Central memory CD4-positive, alpha-beta T cell (primary cell): ENCODE data around the gene RALBP1.

Experiments used
- DNase-seq: peaks from one replicate; pipeline ENCODE4 v3.0.0; 2022

RALBP1 gene

DNA sequence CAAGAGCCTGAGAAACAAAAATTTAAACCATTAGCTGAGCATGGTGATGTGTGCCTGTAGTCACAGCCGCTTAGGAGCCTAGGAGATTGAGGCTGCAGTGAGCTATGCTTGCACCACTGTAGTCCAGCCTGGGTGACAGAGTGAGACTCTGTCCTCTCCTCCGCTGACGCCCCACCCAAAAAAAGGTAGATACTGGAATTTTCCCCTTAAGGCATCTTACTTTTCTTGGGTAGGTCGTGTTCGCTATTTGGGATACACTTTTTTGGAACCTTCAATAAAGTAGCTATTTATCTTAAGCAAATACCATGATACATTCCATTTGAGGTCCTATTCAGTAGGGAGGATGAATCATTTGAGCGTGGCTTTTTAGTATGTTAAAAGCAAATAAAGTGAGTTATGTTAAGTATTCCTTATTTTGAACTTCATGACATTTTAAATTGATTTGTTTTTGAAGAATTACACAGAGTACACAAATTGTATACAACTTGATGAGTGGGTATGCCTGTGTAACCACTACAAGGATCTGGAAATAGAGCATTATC lies 38.7 kb downstream of the RALBP1 start:
- DNase-seq, result no peak

DNA sequence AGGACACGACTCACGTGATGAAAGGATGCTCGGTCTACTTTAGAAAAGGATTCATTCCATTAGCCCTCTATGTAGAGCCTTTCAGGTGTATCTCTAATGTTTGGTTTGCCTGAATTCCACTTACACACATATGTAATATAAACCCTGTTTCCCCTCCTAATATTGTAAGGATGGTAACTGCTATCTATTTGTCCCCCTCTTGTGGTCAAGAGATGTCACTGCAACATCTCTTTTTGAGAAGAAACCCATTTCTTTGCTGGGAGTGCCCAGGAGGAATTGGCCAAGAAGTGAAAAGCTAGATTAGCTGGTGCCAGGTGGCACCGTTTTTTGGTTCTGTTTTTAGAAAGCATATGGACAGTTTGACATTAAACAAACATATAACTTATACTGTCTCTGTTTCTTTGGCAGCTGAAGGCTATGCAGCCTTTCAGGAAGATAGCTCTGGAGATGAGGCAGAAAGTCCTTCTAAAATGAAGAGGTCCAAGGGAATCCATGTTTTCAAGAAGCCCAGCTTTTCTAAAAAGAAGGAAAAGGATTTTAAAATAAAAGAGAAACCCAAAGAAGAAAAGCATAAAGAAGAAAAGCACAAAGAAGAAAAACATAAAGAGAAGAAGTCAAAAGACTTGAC lies 41.2 kb downstream of the RALBP1 start:
- peak; percentile 31 for DNase-seq

DNA sequence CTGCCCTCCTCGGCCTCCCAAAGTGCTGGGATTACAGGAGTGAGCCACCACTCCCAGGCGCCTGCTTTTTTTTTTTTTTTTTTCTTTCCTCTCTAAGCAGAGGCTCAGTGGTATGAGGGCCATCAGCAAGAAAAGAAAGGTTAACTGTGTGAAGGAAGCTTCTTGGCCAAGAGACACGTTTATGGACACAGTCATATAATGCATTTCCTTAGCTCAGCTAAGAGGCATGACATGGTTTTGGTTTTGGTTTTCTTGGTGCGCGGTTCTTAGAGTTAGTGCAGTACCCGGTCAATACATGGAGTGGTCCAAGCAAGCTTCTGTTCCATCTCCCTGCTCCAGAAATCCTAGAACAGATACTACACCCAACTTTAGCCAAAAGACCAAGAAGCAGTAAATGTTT lies 42.6 kb downstream of the RALBP1 start:
- no peak for DNase-seq

DNA sequence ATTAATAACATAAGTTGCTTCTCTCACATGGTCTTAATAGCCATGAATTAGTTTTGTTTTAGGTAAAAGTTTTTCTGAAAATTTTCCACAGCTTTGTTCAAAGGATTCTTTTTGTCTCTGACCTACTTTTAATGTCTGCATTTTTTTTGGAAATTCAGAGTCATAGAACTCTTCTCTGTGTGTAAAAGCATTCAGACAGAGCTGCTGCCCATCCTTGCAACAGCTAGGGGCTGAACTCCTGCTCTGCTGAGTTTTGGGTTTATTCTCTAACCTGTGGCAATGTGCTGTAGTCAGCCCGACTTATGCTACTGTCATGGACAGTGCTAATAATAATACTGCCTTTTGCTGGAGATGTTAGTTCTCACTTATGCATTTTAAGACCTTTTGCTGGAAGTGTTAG lies 44.1 kb downstream of the RALBP1 start:
- no peak for DNase-seq

DNA sequence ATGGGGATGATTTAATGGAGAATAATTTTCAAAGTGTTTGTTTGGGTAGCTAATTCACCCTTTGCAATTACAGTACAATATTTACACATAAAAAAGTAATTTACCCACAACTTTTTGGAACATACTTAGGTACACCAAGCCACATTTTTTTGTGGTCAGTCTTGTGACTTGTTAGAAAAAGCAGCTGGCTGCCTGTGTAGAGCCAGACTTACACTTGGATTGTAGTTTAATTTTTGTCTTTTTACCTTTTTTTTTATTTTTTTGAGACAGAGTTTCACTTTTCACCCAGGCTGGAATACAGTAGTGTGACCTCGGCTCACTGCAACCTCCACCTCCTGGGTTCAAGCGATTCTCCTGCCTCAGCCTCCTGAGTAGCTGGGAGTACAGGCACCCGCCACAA lies 45.4 kb downstream of the RALBP1 start:
- DNase-seq, result no peak

DNA sequence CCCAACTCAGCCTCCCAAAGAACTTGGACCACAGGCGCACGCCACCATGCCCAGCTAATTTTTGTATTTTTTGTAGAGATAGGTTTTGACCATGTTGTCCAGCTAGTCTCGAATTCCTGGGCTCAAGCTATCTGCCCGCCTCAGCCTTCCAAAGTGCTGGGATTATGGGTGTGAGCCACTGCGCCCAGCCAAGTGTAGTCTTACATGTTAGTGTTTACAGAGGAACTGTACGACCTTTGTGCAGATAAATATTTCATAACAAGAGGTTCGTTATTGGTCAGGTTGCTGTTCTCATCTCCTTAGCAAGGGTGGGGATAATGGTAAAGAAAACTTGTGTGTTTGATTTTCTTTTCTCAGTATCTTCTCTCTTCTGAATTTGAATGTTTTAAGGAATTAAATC lies 46.5 kb downstream of the RALBP1 start:
- DNase-seq, result no peak

DNA sequence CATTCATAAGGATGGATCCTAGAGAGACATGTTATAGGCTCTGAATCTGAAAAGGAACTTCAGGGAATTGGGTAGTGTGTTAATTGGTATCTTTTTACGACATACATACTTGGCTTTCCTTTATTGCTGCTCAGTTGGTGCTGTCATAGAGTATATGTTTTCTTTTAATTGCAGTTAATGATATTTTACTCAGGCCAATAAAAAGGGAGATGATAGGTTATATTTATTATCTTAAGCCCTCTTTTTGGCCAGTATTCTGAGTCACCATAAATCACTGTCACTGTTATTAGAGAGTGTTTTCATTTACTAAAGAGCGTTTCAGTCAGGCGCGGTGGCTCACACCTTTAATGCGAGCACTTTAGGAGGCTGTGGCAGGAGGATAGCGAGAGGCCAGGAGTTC lies 47.6 kb downstream of the RALBP1 start:
- no peak for DNase-seq

DNA sequence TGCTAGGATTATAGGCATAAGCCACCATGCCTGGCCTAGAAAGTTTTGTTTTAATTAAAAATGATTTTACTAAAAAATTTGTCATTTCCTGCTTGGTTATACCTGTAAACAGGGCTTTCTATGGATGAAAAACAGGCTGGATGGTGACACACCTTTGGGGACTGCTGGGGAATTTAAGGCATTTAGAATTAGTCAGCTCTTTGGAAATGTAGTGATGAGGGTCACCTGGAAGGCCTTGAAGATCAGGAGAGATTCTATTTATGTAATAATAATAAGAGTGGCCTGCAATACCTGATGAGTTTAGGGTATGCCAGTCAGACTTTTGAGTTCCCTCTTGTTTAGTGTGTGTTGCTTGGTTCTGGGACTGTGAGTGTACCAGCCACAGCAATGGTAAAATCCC lies 51.1 kb downstream of the RALBP1 start:
- DNase-seq, result no peak

DNA sequence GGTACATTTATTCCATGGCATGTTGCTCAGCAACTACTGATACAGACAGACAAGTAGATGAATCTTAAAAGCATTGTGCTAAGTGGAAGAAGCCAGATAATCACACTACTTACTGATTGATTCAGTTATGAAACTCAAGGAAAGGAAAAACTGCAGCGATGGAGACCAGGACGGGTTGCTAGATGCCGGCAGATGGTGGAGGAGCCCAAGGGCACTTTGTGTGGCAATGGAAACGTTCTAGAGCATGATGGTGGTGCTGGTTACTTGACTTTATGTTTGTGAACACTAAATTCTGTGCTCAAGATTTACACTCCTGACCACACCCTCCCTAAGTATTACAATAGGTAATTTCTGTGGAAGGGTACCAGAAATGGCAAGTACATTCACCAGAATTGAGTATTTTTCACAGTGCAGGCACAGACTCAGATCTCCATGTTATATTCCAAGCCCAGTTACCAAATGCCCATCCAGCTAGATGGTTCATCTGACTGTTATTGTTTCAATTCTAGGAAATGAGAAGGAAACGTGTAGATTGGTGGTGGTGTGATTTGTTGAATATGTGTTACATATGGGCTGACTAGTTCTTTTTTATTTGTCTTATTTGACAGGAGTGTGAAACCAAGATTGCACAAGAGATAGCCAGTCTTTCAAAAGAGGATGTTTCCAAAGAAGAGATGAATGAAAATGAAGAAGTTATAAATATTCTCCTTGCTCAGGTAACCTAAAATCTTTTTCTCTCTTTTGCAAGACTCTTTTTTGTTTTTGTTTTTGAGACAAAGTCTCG lies 55.1 kb downstream of the RALBP1 start:
- DNase-seq, result no peak

DNA sequence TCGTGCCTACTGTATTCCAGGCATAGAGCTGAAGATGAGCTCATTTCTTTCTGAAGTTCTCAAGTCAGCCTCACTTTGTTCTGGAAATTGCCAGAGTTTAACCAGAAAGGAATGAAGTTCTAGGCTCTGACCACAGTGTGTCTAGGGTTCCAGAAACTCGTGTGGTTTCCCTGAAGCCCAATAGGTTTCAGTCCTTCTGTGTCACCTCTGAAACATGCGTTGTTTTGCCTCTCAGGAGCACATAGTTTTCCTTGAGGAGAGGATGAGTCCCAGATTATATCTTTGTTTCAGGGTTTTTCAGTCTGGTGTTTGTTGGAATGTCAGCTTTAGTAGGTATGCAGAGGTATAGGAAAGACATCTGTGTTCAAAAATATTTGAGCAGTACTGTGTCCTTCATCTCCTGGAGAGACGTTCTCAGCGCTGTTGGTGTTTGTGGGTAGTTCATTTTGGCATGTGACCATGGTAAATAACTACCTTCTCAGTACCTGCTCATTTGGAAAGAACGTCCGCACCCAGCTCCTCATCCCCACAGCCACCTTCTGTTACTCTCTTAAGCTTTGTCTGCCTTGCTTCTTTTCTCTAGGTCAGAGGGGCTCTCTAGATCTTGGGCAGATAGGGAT lies 56.6 kb downstream of the RALBP1 start:
- no peak for DNase-seq

DNA sequence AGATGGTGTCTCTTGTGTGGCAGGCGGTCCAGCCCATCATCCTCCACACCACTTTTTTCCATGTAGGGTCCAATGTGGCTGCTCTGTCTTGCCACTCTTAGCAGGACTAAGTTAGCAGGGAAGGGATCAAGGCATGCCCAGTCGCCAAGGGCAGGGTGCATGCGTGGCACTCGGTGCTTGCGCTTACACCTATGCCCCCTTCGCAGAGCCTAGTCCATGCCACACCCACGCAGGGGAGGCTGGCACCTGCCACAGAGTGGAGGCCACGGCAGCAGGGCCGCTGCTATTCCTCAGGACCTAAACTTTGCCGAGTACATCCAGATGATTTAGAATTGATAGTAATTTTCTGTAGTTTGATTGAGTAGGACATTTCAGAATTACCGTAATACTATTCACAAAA lies 59.5 kb downstream of the RALBP1 start:
- no peak for DNase-seq

DNA sequence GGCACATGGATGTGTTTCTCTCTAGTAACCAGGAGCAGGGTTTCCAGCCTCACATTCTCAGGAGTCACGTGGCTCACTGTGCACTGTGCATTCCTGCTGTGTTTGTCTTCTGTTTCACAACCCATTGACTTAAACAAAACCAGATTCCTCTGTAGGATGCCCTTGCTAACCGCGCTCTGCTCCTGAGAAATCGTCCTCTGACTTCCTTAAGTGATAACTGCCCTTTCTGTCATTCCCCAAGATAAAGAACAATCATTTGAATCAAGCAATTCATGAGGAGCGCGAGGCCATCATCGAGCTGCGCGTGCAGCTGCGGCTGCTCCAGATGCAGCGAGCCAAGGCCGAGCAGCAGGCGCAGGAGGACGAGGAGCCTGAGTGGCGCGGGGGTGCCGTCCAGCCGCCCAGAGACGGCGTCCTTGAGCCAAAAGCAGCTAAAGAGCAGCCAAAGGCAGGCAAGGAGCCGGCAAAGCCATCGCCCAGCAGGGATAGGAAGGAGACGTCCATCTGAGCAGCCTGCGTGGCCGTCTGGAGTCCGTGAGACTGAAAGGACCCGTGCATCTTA lies 60.2 kb downstream of the RALBP1 start:
- DNase-seq, result no peak

DNA sequence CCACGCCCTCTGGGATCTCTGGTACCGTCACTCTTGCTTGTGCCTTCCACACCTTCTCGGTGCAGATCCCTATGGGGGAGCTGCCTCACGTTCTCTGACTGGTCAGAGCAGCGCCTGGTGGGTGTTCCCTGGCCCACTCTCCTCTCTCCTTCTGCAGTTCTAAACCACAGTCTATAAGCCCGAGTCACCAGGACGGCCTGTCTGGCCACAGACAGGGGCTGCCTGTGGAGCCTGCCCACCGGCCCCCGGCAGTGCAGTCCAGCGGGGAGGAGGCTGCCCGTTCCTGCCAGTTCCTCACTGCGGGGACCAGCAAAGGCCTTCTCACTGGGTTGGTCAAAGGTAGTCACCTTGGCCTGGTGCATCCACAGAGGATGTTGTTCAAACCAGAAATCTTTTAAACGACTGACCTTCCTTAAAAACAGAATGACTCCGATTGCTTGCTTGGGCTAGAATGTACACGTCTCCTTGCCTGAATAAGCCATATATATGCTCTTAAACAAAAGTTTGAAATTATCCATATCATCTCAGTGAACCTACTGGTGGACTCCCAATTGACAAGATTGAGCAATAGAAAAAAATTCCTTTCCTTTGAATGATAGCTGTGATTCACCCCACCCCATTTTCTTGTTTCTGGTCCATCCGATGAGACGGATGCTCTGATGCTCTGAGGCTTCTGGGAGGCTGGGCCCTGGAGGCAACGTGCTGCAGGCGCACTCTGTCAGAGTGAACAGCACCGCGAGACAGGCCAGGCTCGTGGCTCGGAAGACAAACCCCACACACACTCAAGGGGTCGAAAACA lies 61.2 kb downstream of the RALBP1 start:
- no peak for DNase-seq

DNA sequence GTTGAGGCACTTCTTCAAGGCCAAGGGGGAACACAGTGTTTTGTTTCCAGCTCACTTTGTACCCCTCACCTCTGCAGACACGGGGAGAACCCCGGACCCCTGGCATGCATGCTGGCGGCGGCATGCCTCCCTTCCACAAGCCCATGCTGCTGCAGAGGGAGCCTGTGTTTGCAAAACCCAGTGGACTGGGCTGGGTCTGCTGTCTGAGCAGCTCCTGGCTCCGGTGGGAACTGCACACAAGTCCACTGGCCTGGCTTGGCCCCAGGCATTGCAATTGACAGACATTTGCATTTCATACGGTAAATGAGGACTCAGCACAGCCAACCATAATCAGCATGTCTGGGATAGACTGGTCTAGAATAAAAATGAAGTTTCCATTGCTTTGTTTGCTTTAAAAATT lies 62.4 kb downstream of the RALBP1 start:
- DNase-seq, result no peak

DNA sequence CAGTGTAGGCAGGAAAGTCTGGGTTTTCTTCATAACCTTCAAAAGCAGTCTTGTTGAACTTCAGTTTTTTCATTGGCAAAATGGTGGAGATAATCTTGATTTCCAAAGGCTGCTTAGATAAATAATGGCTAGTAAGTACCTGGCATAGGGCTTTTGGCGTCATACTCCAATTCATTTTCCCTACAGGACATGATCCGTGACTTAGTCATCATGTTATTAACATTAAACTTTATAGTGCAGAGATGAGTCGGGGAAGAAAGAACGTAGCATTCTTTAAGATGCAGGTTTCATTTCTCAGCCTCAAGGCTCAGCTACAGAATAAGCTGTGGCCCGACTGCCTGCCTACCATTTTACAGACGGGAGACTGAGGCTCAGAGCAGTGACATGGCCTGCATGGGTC lies 64.0 kb downstream of the RALBP1 start:
- no peak for DNase-seq

DNA sequence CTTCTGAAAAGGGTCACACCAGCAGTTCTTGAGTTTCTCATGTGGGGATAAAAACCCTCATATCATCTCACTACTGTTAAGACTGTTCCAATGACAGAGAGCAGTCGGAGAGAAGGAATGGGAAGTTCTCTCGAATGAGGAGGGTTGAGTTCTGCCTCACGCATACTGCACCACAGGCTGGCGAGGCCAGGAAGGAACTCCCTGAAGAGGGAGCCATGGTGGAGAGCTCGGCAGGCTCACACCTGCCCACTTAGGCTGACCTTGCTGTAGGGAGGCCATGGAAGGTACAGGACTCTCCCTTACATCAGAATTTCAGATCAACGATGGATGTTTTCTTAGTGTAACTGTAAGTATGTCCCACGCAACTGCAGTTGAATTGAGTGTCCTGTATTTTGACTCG lies 64.6 kb downstream of the RALBP1 start:
- DNase-seq, result no peak

DNA sequence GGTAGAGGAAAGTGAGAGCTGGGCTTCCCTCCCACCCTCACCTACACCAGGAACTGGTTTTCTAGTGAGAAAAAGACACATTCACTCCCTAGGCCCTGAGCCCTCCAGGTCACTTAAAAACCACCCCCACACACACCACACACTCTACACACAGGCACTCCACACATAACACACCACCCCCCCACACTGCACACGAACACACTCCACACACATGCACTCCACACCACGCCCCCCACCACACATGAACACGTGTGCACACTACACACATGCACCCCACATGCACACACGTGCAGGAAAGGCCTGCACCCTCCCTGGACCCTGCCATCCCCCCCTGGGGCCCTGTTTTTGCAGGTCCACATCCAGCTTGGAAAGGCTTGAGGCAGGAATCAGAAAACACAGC lies 67.6 kb downstream of the RALBP1 start:
- DNase-seq, result no peak

DNA sequence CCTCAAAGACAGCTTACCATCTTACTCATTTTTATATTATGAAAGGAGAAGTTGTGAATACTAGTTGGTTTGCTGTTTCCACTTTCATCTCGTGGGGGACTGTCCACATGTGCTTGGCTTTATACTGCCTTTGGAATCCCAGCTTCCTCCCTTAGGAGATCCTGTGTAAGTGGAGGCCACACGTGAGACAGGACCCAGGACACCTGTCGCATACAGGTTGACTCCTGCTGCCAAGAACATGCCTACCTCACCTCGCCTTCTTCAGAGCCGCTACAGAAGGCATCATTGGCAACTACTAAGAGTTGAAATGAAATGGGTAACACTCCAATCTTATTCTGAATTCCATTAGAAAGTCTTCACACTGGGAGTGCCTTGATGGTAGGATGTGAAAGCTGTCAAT lies 69.7 kb downstream of the RALBP1 start:
- no peak for DNase-seq

DNA sequence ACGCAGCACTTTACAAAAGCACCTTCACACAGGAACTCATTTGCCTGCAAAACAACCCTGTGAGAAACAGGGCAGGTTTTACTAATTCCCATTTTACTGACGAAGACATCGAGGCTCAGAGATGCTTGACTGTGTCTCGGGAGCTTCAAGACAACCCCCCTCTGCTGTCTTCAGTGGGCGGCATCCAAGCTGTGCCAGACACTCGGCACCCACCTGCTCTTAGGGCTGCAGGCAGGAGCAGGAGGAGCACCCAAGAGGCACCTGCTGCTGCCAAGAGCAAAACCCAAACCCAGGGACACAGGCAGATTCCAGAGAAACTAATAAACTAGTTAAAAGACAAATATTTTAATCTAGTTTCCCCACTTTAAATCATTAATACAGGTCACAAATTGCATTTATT lies 71.2 kb downstream of the RALBP1 start:
- no peak for DNase-seq

DNA sequence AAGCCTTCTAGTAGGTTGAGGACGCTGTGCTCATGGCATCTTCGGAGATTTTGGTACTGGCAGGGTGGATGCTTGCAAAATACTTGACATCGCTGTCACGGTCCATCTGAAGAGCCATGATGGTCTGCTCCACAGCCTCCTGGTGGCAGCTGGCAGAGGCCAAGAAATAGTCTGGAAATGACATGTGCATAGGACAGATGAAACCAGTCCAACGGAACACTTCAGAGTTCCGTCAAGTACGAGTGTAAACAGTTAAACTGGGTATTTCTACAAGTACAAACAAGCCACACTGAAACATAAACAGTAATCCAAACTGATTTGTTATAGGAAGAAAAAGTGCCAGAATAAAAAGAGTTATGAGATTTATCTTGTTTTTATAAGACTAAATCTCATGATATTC lies 72.5 kb downstream of the RALBP1 start:
- no peak for DNase-seq

DNA sequence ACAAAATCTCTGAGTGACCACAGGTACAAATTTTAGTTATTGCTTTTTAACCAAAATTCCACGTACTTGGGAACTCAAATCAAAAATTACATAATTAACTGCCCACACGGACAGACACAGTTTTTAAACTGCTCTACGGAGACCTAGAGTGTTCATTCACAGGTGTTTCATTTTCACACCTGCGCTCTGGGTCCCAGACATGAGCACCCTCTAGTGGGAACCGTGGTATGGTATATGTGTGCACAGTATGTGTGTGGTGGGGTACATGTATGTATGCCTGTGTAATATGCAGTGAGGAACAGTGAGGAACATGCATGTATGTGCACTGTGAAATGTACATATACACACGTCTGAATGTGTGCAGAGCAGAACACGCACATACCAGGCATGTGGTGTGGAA lies 74.1 kb downstream of the RALBP1 start:
- DNase-seq, result no peak

DNA sequence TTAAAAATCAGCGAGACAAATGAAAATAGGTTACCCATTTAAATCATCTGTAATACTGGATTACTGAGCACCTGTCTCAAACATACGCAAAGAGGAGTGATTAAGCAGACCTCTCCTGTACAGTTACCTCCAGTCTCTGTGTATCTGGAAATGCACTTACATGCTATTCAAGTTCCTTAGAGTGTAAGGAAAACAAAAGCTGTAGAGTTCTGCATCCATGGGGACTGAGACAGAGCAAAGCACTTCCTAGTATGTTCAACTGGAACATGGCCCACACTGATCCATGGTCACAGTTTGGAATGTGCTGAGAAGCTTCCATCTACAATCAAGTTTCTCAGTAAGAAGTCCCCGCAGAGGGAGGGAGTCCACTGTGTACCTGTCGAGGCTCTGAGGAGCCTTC lies 75.1 kb downstream of the RALBP1 start:
- no peak for DNase-seq

DNA sequence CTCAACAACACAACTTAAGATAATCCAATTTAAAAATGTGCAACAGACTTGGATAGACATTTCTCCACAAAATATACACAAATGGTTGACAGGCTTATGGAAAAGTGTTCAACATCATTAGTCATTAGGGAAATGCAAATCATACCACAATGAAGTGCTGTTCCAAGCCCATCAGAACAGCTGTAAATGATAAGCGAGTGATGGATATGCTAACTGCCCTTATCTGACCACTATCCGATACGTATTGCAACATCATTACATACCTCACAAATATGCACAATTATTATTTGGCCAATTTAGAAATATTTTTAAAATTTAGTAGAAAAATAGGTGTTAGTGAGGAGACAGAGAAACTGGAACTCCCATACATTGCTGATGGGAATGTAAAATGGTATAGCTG lies 76.9 kb downstream of the RALBP1 start:
- no peak for DNase-seq
